Suprapubic skin (tissue), 4 donors: Measurements from ENCODE around the gene MLXIP. TPM values are rescaled to one million over a fixed set of nuclear protein-coding genes. Genes with fewer than 3 reads are reported as not detected.
"Not testable (repeated sequence)": the region's sequence is repeated elsewhere in the genome, so short reads cannot be mapped to it uniquely, and the experiment has no call there.

Source experiments
- DNase-seq, 2 donors: peaks; one replicate each; pipeline ENCODE4 v3.0.0-alpha.2; 2019; ENCODE audit warnings: low spot score in 2 of 2
- H3K27ac ChIP-seq: fragments of 200-600 bp; sonication (generic); one replicate; pipeline ENCODE4 v1.5.1; 2019
- H3K27me3 ChIP-seq: fragments of 200-600 bp; sonication (generic); one replicate; pipeline ENCODE4 v1.5.1; 2019
- H3K36me3 ChIP-seq: fragments of 200-600 bp; sonication (generic); one replicate; pipeline ENCODE4 v1.5.1; 2019
- H3K4me1 ChIP-seq: fragments of 200-600 bp; sonication (generic); one replicate; pipeline ENCODE4 v1.5.1; 2019
- H3K4me3 ChIP-seq: fragments of 200-600 bp; sonication (generic); one replicate; pipeline ENCODE4 v1.5.1; 2019; ENCODE audit warnings: mild to moderate bottlenecking
- H3K9me3 ChIP-seq: fragments of 200-600 bp; sonication (generic); one replicate; pipeline ENCODE4 v1.5.1; 2019
- CTCF ChIP-seq, 2 donors: fragments of 200-600 bp in 1 of 2; fragments of 450-650 bp in 1 of 2; sonication (generic) in 1 of 2; IDR thresholded peaks; one replicate each; pipeline ENCODE4 v1.5.1; 2016 to 2019; ENCODE audit warnings: antibody characterized with exemption in 2 of 2, mild to moderate bottlenecking in 1 of 2, moderate library complexity in 1 of 2
- EP300 ChIP-seq: sonication (generic); formaldehyde crosslinking; IDR thresholded peaks from one replicate; pipeline ENCODE4 v1.6.1; 2017; ENCODE audit warnings: antibody characterized with exemption
- POLR2A ChIP-seq, 2 donors: fragments of 450-650 bp; IDR thresholded peaks; one replicate each; pipeline ENCODE4 v1.6.1; 2017; ENCODE audit warnings: antibody characterized with exemption in 2 of 2, mild to moderate bottlenecking in 2 of 2, moderate library complexity in 2 of 2
- POLR2AphosphoS5 ChIP-seq, 3 donors: sonication (generic); formaldehyde crosslinking; IDR thresholded peaks; one replicate each; pipeline ENCODE4 v1.6.1; 2017; ENCODE audit warnings: antibody characterized with exemption in 3 of 3
- WGBS: methylation state at CpG from one replicate; pipeline ENCODE4 v1.1.5; 2018; 5-methylcytosine and 5-hydroxymethylcytosine counted together
- total RNA-seq, 4 donors: library from RNA; depleted of rRNA; stranded (reverse); fragments of >200 nt; gene quantifications; one replicate each; pipeline ENCODE4 v1.1.0, GENCODE V29; 2016

Gene MLXIP
- total RNA-seq, 4 donors from 2014 or later: 25.2 to 91.4 (median 35.4) TPM

- 73% methylated on average over 9 of the region's 9 CpGs for WGBS
- H3K4me3 ChIP-seq: no peak overlapping the region
- no peak for DNase-seq
- H3K27me3 ChIP-seq: no peaks in the 10 kb centered on the region
- no peak overlapping the region for H3K27ac ChIP-seq
- peaks cover 7% of the 10 kb centered on the region for H3K4me1 ChIP-seq
- peaks cover 8% of the 10 kb centered on the region for H3K36me3 ChIP-seq
- H3K9me3 ChIP-seq: no peaks in the 10 kb centered on the region
- no peak for TF ChIP-seq POLR2AphosphoS5 (IDR thresholded peaks at IDR 0.05)
- TF ChIP-seq EP300: no peak
- TF ChIP-seq CTCF (IDR thresholded peaks at IDR 0.05): no peak
- TF ChIP-seq POLR2A (IDR thresholded peaks at IDR 0.05): no peak
These were observed 28.7 kb upstream of the MLXIP start for GRCh38 chr12:122049827-122050226.

- TF ChIP-seq POLR2A (IDR thresholded peaks at IDR 0.05): no peak
- WGBS: 85% methylated on average over 20 of the region's 20 CpGs
These were observed 27.9 kb upstream of the MLXIP start for GRCh38 chr12:122050706-122051105.

GRCh38 chr12:122051231-122051876 lies 27.2 kb upstream of the MLXIP start:
- H3K9me3 ChIP-seq: no peaks in the 10 kb centered on the region
- H3K36me3 ChIP-seq: peaks cover 10% of the 10 kb centered on the region
- no peaks in the 10 kb centered on the region for H3K27me3 ChIP-seq
- no peak overlapping the region for H3K27ac ChIP-seq
- H3K4me1 ChIP-seq: peaks cover 7% of the 10 kb centered on the region
- H3K4me3 ChIP-seq: no peak overlapping the region
- TF ChIP-seq POLR2AphosphoS5 (IDR thresholded peaks at IDR 0.05) (no peak), CTCF (IDR thresholded peaks at IDR 0.05) (no peak), POLR2A (IDR thresholded peaks at IDR 0.05) (no peak), EP300 (no peak)
- no peak for DNase-seq
- WGBS: 61% methylated on average over 7 of the region's 14 CpGs

More at GRCh38 chr12:122050706-122051105, 27.9 kb upstream of the MLXIP start:
- Histone ChIP-seq H3K36me3 (peaks cover 9% of the 10 kb centered on the region), H3K4me1 (peaks cover 7% of the 10 kb centered on the region), H3K4me3 (no peak overlapping the region), H3K9me3 (no peaks in the 10 kb centered on the region), H3K27ac (no peak overlapping the region), H3K27me3 (no peaks in the 10 kb centered on the region)
- no peak for DNase-seq

- Histone ChIP-seq H3K27me3 (no peaks in the 10 kb centered on the region), H3K9me3 (no peaks in the 10 kb centered on the region), H3K36me3 (peaks cover 19% of the 10 kb centered on the region), H3K4me3 (no peak overlapping the region), H3K4me1 (peaks cover 7% of the 10 kb centered on the region), H3K27ac (no peak overlapping the region)
- TF ChIP-seq CTCF (IDR thresholded peaks at IDR 0.05) (no peak), EP300 (no peak), POLR2AphosphoS5 (IDR thresholded peaks at IDR 0.05) (no peak), POLR2A (IDR thresholded peaks at IDR 0.05) (no peak)
- no peak for DNase-seq
- WGBS: 77% methylated on average over 2 of the region's 2 CpGs
These were observed 26.3 kb upstream of the MLXIP start for GRCh38 chr12:122052285-122052684.

GRCh38 chr12:122054842-122055520 lies 23.6 kb upstream of the MLXIP start:
- Histone ChIP-seq H3K27me3 (no peaks in the 10 kb centered on the region), H3K4me3 (no peak overlapping the region), H3K4me1 (peaks cover 7% of the 10 kb centered on the region), H3K36me3 (peaks cover 41% of the 10 kb centered on the region), H3K9me3 (no peaks in the 10 kb centered on the region), H3K27ac (no peak overlapping the region)
- no peak for DNase-seq
- whole genome bisulfite sequencing: 92% methylated on average over 22 of the region's 27 CpGs
- TF ChIP-seq CTCF (IDR thresholded peaks at IDR 0.05) (no peak), POLR2AphosphoS5 (IDR thresholded peaks at IDR 0.05) (no peak), POLR2A (IDR thresholded peaks at IDR 0.05) (no peak), EP300 (no peak)

- H3K27ac ChIP-seq, H3K27me3 ChIP-seq, H3K4me1 ChIP-seq, H3K4me3 ChIP-seq, H3K9me3 ChIP-seq, DNase-seq: not testable (repeated sequence)
- peaks cover 50% of the 10 kb centered on the region for H3K36me3 ChIP-seq
- WGBS: 92% methylated on average over 7 of the region's 7 CpGs
These were observed 22.1 kb upstream of the MLXIP start for GRCh38 chr12:122056406-122056805.
